Left hindlimb (tissue), 1 donor: Measurements from ENCODE around the gene VGLL2.

Source experiments
- DNase-seq: peaks from one replicate; pipeline ENCODE4 v3.0.0-alpha.2; 2018

VGLL2 gene

DNA sequence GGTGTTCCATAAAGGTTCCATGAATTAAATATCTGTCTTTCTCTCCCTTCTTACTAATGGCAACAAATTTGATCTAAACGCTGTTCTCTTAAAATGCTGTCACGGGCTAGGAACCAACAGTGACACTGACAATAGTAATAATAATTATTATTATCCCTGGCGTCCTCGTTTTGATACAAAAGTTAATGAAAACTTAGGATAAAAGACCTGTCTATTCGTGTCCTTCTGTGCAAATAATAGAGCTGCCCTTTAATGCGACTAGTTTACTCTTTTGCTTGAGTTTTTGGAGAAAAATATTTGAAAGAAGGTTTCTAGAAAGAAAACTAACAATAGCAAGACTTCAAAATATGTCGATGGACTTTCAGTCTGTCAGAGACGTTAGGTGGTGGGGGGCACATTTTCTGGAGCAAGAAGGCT lies 4.3 kb downstream of the VGLL2 start:
- no peak for DNase-seq

DNA sequence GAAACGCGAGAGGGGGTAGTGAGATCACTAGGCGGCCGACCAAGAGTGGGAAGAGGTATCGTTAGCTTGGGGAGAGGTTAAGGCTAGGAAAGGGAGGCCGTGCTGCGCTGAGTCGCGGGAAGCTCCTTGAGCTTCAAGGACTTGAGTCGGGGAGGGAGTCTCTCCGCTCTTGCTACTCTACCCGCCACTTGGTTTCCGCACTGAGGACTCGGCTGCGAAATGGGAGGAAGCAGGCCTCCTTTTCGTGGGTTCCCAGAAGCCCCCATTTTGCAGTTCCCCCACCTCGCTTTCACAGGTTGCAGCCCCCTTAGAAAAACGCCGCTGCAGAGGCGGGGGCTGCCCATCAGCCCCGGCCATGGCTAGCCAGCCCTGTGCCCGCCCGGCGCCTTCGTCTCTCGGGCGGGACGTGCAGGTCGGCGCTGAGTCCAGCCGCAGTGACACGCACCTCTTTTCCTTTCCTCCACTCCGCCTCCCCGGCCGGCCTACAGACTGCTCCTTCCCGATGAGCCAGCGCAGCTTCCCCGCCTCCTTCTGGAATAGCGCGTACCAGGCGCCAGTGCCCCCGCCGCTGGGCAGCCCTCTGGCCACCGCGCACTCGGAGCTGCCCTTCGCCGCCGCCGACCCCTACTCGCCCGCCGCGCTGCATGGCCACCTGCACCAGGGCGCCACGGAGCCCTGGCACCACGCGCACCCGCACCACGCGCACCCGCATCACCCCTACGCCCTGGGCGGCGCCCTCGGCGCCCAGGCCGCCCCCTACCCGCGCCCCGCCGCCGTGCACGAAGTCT lies 4.9 kb downstream of the VGLL2 start:
- no peak for DNase-seq

DNA sequence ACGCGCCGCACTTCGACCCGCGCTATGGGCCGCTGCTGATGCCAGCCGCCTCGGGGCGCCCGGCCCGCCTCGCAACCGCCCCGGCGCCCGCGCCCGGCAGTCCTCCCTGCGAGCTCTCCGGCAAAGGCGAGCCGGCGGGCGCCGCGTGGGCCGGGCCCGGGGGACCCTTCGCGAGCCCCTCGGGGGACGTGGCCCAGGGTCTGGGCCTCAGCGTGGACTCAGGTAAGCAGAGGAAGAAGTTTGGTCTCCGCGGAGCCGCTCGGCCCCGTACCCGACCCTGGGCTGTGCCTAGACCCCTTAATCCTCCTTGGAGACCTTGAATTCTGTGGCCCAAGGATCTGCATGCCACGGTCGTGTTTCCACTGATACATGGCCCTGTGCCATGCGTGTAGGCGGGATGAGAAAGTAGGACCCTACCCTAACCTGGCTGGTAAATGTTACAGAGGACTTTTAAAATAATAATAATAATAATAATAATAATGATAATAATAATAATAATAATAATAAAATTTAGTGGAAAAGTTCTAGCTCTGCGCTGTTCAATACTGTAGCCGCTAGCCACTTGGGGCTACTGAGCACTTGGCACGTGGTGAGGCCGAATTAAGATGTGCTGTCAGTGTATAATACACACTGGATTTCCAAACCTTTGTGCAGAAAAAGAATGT lies 5.6 kb downstream of the VGLL2 start:
- DNase-seq = no peak

DNA sequence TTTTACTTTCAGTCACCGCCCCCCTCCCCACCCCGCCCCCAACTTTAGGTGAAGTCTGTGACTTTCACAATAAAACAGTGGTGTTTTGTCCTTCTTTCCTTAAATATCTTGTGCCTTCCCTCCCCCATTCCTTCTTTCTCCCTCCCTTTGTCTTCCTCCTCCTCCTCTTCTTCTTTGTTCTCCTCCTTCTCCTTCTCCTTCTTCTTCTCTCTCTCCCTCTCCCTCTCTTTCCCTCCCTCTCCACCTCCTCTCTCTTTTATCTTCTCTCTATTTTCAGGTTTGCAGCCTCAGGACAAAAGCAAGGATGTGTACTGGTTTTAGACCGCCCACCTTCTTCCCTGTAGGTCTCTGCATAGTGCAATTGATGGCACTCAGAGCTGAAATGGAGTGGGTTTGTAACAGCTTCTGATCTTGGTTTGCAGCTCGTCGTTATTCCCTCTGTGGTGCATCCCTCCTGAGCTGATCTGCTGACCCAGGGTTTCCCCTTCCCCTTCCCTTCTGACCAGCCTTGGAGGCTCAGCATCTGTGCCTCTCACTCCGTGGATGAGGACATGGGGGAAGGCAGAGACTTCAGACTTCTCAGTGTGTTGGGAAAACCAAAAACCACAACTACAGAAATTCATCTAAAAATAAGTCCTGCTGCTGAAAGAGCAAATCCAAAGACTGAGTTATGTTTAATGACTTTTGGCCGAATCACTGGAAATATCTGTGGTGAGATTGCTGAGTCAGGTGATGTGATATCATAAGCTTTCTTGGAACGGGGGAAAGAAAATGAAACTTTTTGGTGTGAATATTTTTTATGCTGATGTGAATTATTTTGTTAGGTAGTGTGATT lies 6.9 kb downstream of the VGLL2 start:
- DNase-seq = no peak

DNA sequence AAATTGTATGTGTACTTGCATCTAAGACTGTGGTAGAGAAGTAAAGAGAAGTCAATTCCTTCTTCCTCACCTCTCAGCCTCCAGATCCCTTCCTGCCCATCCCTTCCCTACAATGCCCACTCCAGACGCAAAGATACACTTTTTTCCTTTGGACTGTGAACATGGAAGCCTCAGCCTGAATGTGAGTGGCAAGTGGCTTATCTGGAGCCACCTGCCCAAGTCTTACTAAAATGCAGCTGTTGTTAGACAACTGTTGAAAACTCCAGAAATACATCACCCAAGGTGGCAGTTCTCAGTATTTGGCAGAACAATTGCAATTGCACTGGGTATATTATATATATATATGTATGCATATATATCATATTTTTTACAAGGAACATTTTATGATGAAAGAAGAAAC lies 7.5 kb downstream of the VGLL2 start:
- DNase-seq = no peak

DNA sequence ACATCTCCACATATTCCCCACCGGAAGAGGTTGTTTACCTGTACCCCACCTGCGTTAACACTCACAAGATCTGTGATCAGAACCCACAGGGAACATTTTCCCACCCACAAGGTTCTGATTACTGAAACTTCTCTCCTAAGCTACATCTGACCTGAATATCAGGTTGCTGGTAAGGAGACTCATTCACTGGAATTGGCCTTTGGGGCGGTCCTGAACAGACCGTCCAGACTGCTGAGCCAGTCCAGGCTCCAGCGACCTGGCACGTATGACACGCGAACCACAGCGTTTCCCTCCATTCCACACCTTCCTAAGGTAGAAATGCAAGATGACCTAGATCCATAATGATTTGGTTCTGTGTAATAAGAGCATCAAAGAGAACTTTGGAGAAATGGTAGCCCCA lies 9.8 kb downstream of the VGLL2 start:
- DNase-seq = no peak

DNA sequence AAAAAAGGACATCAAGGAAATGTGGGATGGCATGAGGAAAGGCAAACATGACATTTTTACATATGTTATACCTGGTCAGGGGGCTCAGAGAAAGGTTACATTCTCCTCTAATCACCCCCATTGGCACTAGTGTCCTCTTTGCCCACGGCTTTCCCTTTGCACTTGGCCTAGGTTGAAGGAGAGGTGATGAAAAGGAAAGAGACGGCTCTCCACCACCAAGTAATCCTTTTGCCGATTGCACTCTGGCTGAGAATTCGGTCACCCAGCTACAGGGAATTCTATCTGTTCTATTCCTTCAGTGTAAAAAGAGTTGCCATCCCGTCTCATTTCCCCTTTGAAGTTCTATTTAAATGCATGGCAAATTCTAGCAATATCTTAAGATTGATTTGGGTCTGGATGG lies 10.4 kb downstream of the VGLL2 start:
- no peak for DNase-seq

DNA sequence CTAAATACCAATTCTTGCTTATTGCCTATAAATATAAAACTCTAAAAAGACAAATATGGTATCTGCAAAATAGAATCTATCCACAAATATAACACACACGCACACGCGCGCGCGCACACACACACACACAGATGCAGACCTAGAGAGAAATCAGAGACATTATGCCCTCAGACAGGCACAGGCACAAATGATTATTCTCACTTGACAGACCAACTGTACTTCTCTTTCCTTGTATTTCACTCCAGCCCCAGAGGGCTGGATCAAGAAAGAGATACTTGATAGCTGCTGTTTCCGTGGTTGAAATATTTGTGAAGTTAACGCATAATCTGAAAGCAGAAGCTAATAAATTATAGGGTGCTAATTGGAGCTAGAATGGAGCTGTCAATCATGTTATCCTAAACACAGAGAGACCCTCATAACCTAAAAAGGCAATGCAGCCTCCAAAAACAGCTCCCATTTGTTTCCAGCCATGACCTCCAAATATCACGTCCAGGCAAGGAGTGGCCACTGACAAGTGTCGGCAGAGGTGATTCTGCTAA lies 11.5 kb downstream of the VGLL2 start:
- no peak for DNase-seq

DNA sequence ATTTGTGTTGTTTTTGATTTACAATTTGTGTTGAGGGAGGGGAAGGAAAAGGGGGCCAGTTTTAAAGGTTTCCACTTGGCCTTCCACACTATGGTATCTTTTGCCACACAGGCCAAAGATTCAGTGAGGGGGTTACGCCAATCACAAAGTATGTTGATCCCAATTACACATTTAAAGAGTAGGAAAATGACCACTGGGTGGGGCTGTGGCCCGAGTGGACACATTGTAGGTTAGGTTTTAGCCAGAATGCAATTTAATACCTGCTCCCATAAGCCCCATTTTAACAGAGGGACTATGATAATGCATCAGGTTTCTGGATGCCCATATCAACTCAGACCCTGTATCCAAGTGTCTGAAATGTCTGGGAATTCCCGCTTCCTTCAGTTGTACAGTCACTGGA lies 15.6 kb downstream of the VGLL2 start:
- DNase-seq = no peak

DNA sequence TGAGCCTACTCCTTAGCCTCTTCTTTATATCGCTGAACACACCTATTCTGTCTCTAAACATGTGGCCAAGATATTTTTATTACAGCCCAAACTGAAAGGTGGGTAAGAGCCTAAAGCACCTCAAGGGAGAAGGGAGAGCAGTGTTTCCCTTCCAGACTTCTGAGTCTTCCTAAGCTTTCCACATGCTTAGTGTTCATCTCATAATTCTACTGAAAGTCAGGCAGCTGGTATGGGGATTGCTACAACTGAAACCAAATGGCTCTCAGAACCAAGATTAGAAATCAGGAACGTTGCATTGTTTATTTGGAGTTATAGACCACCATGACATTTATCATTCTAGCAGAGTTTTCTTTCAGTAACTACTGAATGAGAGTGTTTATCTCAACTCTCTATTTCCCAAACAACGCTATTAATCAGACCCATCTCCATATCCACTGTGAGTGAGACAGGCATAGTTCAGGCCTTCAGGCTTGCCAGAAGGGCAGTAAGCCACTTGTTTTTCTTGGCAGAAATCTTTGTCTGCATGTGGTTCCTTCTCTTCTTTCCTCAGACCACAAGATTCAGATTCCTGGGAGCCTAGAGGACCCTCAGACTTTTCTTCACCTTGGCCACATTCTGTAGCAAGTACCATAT lies 22.8 kb downstream of the VGLL2 start:
- no peak for DNase-seq

DNA sequence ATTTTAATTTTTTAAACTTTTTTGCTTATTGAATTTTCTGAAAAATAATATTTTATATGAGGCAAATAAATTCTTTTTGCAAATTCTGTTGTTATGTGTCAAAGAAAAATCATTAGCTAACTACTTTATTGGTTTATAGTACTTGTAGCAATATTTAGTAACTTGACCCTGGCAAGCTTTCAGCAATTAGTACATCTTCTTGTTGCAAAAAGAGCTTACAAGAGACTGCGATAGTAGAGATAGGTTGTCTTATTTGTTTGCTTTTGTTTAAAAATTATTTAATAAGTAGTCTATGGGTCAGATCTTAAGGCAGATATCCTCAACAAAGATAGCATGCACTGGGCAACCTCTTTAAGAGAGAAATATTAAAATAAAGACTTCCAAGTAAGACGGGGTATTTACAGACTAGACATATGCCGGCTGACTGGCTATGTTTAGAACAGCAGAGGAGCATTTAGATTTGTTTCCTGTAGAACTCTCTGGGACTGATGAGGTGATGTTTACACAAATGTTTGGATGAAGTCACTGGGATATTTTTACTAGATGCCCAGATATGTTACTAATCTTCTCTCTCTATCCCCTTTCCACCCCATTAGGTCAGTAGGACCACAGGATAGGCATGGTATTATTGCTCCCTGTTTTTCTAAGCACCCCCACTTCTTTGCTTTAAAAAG lies 25.0 kb downstream of the VGLL2 start:
- DNase-seq = no peak

DNA sequence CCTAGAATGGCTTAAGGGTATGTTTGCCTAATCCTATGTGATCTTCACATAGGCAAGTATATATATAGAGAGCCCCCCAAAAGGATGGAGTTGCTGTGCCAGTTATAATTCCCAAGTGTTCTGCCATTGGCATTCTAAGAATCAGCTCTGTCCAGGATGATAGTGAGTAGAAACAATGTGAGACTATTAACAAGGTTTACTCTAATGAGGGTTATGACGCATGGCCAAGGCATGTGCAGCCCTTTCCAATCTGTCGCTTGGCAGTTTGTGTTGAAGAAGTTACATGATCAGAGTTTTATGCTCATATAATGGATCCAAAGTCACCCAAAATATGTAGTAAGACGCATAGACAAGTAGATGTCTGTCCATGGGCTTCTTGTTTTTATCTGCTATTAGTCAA lies 33.6 kb downstream of the VGLL2 start:
- DNase-seq = no peak

DNA sequence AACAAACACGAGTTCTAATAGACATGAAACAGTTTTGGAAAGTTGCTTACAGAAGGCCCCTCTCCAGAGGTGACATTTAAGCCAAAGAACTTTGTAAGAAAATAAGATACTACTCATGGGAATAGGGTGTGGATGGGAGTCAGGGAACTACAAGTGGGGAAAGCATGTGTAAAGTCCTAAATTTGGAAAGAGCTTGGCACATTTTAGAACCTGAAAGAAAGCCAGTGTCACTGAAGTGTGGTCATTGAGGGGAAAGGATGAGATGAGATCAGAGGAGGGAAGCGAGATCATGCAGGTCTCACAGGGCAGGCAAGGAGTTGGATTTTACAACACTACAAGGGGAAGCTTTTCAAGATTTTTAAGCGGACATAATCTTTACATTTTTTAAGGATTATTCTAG lies 38.0 kb downstream of the VGLL2 start:
- DNase-seq = no peak

DNA sequence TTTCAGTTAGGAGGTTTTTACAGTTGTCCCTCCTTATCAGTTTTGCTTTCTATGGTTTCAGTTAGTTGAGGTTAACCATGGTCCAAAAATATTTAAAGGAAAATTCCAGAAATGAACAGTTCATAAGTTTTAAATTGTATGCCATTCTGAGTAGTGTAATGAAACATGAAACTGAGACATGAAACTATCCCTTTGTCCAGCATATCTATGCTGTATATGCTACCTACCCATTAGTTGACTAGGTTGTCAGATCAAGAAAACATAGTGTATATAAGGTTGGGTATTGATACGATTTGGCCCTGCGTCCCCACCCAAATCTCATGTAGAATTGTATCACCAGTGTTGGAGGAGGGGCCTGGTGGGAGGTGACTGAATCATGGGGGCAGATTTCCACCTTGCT lies 39.1 kb downstream of the VGLL2 start:
- no peak for DNase-seq

DNA sequence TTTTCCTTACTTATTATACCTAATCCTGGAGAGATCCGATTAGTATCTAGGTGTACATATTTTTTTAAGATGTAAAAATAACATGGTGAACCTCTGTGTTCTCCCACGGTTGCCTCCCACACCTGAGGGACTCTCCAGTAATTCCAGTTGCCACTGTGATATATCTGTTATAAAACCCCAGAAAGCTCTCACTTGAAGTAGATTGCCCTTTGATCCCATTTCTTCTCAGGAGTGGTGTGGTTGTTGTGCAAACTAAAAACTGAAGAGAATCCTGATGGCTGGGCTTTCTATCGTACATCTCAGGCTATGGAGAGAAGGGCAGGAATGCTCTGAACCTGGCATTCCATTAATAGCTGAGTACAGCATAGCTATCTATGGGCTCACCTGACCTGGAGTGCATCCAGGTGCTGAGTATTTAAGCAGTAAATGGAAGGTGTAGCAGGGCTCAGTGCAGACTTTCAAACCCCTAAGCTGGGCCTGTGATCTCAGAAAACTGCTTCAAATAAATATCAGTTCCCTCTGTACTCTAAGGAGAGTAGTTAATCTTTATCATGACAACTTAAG lies 41.0 kb downstream of the VGLL2 start:
- no peak for DNase-seq

DNA sequence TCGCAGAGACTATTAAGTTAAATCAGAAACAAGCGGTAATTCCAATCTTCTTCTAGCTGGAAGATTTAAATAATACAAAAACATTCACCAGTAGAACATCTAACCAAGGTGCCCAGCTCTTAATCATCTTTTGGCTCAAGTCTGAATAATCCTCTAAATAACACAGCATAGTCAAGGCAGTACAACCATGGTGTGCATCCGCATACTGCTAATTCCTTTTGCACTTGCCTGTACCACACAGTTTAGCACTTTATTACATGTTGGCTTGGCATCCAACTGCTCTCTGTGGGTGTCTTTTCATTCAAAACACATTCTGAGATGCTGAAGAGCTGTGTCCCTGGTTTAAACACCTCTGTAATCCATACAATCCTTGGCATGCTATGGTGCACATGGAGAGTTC lies 42.3 kb downstream of the VGLL2 start:
- DNase-seq = no peak

DNA sequence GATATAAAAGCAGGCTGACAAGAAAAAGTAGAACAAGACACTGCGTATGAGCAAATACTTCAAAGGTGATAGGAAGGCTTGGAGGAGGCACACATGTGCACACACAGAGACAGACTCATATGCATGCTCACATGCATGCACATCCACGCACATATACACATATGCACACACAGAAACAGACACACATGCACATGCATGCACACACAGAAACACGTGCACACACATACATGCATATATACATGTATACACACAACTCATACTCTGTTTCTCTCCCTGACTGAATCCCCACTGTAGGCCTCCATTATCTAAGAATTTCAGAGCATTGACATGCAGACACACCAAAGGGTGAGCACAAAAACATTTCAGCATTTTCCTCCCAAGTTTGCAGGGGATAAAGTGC lies 43.7 kb downstream of the VGLL2 start:
- no peak for DNase-seq

DNA sequence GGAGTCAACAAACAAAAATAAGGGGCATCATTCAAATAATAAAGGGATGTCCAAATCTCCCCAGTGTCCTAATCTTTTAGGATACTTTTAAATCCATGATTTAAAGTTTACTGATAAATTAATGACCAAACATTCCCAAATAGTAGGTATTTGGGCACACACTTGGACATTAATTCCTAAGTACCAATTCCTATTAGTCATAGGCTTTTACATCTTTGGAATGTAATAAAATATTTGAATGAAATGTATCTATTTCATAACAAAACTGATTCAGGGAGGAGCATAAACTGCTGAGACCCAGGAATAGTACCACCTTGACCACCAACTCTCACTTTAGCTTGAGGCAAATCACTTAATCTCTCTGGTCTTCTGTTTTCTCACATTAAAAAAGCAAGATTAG lies 44.3 kb downstream of the VGLL2 start:
- DNase-seq = no peak

DNA sequence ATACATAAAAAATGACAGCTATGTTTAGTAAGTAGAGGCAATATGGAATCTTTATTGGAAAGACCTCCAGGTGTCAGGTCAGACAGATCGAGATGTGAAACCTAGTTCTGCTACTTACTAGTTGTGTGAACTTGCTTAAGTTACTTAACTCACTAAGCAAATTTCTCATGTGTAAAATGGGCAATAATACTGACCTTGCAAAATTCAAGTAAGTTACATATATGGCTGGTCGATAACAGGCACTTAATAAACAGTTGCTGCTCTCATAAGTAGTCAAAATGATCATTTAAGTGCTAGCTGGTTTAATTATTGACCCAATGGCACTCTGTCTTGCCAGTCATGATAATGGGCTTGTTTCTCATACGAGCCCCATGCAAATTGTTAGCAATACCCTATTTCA lies 46.0 kb downstream of the VGLL2 start:
- no peak for DNase-seq

DNA sequence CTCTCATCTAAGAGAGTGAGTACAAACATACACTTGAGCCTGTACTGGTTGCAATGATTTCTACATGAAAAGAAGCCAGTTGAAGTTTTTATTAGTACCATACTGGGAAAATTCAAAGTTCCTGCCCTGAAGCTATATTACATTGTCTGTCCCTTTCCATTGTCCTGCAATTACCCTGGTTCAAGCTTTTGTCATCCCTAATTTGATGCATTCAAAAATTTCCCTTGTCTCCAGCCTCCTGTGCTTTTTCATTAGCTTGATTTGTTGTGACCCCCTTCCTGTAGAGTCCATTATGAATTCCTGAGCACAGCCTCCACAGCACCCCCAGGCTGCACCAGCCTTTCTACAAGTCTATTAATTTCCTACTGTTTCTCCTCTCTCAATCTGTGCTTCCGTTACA lies 46.4 kb downstream of the VGLL2 start:
- no peak for DNase-seq

DNA sequence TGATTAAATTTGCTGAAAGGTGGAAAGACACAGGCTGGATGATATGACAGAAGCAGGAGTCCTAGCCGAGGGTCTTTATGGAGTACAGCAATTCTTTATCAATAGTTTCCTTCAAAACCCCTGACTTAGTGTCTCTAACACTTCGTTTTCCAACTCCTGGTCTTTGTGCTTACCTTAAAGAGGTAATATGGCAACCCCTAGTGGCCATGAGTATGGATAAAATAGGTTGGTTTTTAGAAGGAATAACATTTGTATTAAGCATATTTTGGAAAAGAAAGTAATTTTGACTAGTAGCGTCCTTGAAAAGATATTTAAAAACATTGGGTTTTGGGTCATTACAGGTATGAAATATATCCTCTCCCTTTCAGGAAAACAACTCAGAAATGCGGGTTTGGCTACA lies 51.9 kb downstream of the VGLL2 start:
- DNase-seq = no peak
